HCEC 1CT (cell line): ENCODE measurements around the gene LTF.
"Not testable (repeated sequence)": the region's sequence is repeated elsewhere in the genome, so short reads cannot be mapped to it uniquely, and the experiment has no call there.

ENCODE experiments used
- DNase-seq: peaks from one replicate; pipeline ENCODE4 v3.0.0-alpha.2; 2017

LTF gene

GRCh38 chr3:46412786-46413298 lies 51.9 kb downstream of the LTF start:
- no peak for DNase-seq

DNA sequence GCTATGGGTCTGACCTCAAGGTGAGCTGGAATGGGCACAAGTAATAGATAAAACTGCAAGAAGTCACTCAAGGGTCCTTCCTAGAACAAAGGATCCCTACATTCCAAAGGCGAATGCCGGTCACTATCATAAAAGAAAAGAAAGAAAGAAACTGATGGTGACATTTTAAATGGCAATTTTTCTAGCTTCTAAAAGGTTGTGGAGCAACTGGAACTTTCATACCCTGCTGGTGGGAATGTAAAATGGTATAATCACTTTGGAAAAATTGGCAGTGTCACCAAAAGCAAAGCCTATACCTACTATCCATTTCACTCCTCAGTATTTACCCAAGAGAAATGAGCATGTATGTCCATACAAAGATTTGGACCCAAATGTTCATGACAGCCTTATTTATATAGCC lies 53.4 kb downstream of the LTF start:
- no peak for DNase-seq

DNA sequence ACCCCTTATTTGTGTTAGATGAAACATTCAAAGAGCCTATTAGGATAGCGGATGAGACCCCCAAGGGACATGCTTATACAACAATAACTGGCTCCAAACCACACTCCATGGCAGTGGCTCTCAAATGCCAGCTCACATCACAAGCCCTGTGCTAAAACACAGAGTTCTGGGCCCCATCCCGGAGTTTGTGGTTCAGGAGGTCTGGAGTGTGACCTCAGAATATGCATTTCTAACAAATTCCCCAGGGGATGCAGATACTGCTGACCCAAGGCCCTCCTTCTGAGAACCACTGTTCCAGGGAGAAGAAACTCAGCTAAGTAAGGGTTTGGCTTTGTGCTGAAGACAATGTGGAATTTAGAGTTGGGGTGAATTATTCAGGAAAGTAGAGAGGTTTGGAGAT lies 54.0 kb downstream of the LTF start:
- DNase-seq, result no peak

DNA sequence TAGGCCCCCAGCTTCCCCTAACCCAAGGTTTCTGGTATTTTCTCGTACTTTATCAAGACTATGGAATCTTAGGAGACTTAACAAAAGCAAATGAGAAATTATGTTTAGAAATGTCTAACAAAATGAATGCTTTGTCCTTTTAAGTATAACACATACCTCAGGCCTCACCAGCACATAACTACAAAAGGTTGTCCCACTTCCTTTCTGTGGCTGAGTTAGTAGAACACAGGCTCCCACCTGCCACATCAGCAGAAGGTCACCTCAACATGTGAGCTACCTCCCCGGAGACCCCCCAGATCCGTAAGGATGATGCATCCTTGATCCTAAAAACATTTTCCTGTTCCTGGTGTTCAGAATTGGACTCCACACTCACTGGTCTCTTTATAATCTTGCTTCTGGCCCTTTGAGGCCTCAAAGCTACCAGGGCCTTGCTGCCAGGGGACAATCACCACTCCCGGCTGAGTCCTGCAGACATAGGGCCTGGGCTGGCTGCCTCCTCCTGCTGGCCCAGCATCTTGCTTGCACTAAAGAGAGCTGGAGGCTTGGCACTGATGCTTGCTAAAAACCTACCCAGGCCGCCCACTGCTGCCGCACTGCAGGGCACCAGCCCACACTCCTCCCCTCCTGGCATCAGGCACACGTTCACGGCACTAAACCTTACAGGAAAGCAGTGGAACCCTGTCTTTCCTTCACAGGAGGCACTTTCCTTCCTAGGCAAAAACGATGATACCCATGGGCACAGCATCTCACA lies 54.8 kb downstream of the LTF start:
- DNase-seq, result no peak

DNA sequence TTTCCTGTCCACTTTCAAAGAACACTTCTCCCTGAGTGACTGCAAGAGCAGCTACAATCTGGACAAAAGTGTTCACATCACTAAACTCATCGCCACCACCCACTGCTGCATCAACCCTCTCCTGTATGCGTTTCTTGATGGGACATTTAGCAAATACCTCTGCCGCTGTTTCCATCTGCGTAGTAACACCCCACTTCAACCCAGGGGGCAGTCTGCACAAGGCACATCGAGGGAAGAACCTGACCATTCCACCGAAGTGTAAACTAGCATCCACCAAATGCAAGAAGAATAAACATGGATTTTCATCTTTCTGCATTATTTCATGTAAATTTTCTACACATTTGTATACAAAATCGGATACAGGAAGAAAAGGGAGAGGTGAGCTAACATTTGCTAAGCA lies 55.9 kb downstream of the LTF start:
- DNase-seq, result no peak

- DNase-seq, result no peak
Measured at GRCh38 chr3:46407970-46408369, 56.7 kb downstream of the LTF start.

DNA sequence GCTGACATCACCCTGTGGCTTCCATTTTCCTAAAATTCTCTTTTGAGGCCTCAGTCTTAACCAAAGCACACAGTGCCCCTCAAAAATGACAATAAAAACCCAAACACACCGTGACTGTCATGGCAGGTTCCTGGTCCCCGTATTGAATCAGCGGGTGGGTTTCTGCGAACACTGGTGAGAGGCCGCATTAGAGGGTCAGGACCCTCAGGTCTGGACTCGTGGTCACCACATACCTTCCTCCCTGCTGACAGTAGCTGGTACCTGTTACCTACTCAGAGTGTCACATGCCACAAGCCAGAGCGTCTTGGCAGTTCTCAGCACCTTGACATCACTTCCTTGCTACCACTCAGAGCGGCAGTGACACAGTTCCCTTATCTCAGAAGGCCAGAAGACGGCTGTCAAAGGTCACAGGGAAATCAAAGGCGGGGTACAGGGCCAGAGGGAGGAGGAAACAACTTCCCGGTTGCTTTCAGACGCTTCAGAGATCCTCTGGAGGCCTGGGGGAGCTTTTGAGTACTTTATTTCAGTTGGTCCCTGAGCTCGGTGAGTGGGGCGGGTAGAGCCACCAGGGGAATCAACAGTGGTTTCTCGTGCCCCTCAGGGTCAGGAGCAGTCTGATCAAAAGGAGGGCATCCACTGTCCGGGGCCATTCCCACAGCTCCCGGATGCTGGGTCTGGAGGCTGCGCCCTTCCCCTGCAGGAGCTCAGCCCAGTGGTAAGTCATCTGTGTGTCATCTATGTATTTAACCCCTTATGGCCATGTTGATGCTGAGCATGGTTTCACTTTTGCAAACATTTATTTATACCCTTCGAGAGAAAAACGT lies 57.7 kb downstream of the LTF start, which contains the start of the genes CCR5AS and CCRL2:
TSS of gene CCR5AS (minus strand) at position 279 of the 824 bp plus-strand sequence.
TSS of gene CCRL2 (plus strand) at position 472 of the 824 bp plus-strand sequence. CDS start 821 bp downstream, outside the sequence.
- DNase-seq, result peak; percentile 68

GRCh38 chr3:46406443-46406787 lies 58.3 kb downstream of the LTF start:
- no peak for DNase-seq

GRCh38 chr3:46405301-46406019 lies 59.2 kb downstream of the LTF start:
- DNase-seq, result no peak

- not testable (repeated sequence) for DNase-seq
Measured at GRCh38 chr3:46402902-46403301, 61.8 kb downstream of the LTF start.

GRCh38 chr3:46401579-46401978 lies 63.1 kb downstream of the LTF start:
- no peak for DNase-seq

DNA sequence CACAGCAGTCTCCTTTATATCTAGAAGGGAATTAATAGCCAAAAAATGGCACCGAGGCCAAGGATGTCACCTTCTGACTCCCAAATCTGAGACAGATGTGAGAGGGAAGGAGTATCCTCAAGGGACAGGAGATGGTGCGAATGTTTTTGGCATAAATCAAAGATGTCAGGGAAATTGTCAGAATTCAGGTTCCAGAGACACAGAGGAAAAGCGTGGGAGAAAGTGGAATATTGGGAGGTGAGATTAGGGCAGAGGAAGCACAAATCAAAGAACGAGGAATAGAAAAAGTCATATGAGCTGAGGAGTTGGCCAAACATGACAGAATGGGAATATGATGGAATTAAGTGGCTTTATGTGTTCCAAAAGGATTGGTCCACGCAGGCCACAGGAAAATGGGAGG lies 63.9 kb downstream of the LTF start:
- no peak for DNase-seq

DNA sequence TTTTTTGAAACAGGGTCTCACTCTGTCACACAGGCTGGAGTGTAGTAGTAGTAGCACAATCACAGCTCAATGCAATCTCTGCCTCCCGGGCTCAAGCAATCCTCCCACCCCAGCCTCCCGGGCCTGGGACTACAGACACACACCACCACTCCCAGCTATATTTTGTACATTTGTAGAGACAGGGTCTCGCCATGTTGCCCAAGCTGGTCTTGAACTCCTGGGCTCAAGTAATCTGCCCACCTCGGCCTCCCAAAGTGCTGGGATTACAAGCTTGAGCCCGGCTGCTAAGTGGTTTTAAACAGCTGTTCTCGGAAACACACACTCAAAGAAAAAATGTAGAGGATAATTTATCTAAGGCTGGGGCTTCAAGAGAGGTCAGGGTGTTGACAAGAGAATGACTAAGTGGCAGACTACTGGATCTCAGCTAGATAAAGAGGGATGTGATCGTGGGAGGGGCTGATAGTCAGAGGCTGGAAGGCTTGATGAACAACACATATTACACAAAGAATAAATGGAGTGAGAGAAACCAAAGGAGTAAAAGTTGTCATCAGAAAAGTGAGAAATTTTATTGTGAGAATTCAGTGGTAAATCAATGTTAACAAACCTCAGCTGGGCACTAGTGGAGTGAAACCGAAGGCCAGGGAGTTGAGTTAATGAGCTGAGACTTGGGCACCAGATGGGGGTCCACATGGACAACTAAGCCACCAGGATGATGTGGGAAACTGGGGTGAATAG lies 64.5 kb downstream of the LTF start:
- peak; percentile 65 for DNase-seq

GRCh38 chr3:46399557-46399956 lies 65.1 kb downstream of the LTF start:
- DNase-seq, result peak; percentile 32

DNA sequence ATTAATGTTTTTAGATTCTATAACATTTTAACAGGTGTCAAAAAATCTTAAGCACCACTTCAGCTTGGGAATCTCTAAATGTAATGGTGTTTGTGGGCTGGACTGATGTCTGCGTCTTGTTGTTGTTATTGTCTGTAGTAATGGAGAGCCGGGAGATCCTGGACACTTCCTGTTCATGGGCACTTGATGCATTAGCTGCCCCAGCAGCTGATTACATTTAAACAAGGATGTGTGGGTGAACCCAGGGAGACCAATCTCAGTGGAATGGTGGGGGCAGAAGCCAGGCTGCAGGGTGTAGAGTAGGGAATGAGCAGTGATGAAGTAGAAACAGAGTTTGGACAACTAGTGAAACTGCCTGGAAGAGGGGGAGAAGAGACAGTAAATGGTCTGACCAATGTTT lies 65.6 kb downstream of the LTF start:
- DNase-seq, result no peak

- DNase-seq, result no peak
Measured at GRCh38 chr3:46398186-46398955, 66.3 kb downstream of the LTF start.

DNA sequence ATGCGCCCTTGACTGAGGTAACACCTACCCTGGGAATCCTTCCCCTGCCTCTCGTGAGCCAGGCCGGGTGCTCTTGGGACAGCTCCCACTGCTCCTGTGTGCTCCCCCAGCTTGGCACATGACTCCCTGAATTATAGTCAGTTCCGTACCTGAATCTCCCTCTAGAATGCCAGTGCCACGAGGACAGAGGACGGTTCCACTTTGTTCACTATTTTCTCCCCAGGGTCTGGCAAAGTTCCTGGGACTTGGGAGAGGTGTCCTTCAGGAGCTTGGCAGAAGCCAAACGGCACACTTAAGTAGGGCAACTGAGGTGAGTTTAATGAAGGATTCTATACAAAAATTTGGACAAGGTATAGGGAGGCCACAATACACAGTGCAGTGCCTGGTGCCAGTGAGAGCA lies 67.6 kb downstream of the LTF start:
- no peak for DNase-seq

DNA sequence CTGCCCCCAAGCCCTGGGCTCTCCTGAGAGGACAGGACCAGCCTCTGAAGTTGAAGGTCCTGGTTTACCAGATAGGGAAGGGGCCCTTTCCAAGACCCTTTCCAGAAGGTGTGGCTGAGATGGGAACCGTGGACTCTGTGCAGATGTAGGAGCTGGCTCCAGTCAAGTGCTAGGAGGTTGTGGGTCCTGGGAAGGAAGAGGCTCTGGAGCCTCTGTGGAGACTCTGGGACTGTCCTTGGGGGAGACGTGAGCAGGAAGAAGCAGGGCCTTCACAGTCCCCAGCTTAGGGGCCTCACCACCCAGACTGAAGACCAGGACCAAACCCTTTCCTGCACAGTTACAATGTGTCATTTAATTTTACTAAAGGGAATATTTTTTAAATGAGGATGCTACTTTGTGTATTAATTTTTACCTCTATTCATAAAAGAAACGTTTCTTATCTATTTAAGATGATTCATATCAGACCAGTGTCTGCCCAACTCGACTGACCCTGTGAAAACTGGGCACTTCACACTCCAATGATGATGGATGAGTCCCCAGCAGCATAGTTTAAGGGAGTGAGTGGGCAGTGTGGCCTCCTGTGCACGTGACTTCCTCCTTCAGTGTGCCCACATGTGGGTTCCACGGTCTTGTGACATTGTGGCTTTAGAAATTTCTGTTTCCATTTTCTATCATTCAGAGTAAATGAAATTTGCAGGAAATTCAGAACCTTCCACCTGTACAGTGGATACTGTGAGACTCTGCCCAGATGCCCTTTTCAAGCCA lies 68.8 kb downstream of the LTF start:
- DNase-seq, result no peak

DNA sequence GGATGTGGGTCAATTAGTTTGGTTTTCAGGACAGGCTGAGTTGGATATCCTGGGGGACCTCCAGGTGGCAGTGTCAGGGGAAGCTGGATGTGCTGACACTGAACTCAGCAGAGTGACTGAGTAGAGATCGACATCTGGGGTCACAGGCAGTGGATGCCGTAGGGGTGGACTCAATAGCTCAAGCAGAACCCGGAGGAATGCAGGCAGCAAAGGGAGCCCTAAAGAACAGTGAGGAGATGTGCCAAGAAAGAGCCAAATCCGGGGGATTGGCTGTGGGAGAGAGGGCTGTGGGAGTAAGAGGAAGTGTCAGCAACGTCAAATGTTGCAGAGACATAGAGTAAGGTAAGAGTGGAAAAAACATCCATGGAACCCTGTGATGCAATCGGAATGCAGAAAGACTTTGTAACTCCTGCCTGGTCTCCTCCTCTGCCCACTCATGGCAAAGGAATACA lies 69.5 kb downstream of the LTF start:
- DNase-seq, result no peak

- DNase-seq, result peak; percentile 43
Measured at GRCh38 chr3:46393554-46394434, 70.9 kb downstream of the LTF start.
